GM12872 (cell line): ENCODE measurements around the gene DBP.

ENCODE experiments used
- CTCF ChIP-seq: IDR thresholded peaks from 3 replicates; pipeline ENCODE4 v1.5.1; 2011; ENCODE audit warnings: low read depth, mild to moderate bottlenecking, low read length, moderate library complexity; ENCODE audit not compliant: insufficient read depth

The DBP gene

GRCh38 chr19:48676487-48676886, 39.3 kb upstream of the DBP start:
- TF ChIP-seq CTCF = no peak

- peak; percentile 89 for TF ChIP-seq CTCF
These were observed 38.0 kb upstream of the DBP start for GRCh38 chr19:48674921-48675824.

- TF ChIP-seq CTCF = no peak
These were observed 37.1 kb upstream of the DBP start for GRCh38 chr19:48674216-48674809.

- TF ChIP-seq CTCF = no peak
These were observed 36.4 kb upstream of the DBP start for GRCh38 chr19:48673436-48674100.

GRCh38 chr19:48672994-48673393, 35.8 kb upstream of the DBP start, which contains the start of gene NTN5:
NTN5 (minus strand) TSS chr19:48673017; CDS start chr19:48670986, 2,031 bp downstream.
- no peak for TF ChIP-seq CTCF

GRCh38 chr19:48671446-48671995, 34.3 kb upstream of the DBP start:
- no peak for TF ChIP-seq CTCF
